ENCODE data around the gene PUSL1. TPM values are rescaled to one million over a fixed set of nuclear protein-coding genes. Genes with fewer than 3 reads are reported as not detected.

Gene PUSL1
- total and polyA plus RNA-seq, 2 donors (not counting 3 experiments of a cell fraction or from before 2014, with no cell fraction given): 18.8 to 27.3 TPM

GRCh38 chr1:1294250-1294890, 14.0 kb upstream of the PUSL1 start:
- H3K27me3 ChIP-seq (ENCODE audit: control insufficient read depth in 2 of 2, insufficient read depth in 2 of 2, low read length in 2 of 2): no peaks in the 10 kb centered on the region
- no peaks in the 10 kb centered on the region for H3K4me1 ChIP-seq (ENCODE audit: control insufficient read depth, extremely low read depth, insufficient read depth, low read length)
- TF ChIP-seq POLR2AphosphoS5 (IDR thresholded peaks at IDR 0.05; ENCODE audit: insufficient read depth, low read depth, low read length): no peak
- no peak for TF ChIP-seq POLR2A (IDR thresholded peaks at IDR 0.05; ENCODE audit: low read depth, low read length)
- no peak for TF ChIP-seq JUN (IDR thresholded peaks at IDR 0.05; ENCODE audit: borderline replicate concordance, insufficient read depth, insufficient read length, low read depth)
- no peaks in the 10 kb centered on the region for H3K9me1 ChIP-seq (replicated peaks; ENCODE audit: control insufficient read depth, extremely low read depth, insufficient read depth, low read length)
- H3K9me3 ChIP-seq (replicated peaks; ENCODE audit: control insufficient read depth, insufficient read depth, low read length): no peaks in the 10 kb centered on the region
- POLR2A ChIA-PET: no interaction called here
- FAIRE-seq (no peak), DNase-seq (ENCODE audit: low read depth, low spot score) (no peak)
- no peak overlapping the region for H3K4me3 ChIP-seq (replicated peaks in 1 of 3; ENCODE audit: insufficient read depth in 1 of 3, low read depth in 1 of 3, low read length in 3 of 3)
- no peak overlapping the region for H3K27ac ChIP-seq (ENCODE audit: insufficient read depth, low read depth, low read length)
- H3K79me2 ChIP-seq (ENCODE audit: control insufficient read depth, insufficient read depth, low read length): no peaks in the 10 kb centered on the region
- H3K9ac ChIP-seq (replicated peaks; ENCODE audit: extremely low read depth, insufficient read depth, low read length): no peak overlapping the region
- H2AFZ ChIP-seq (ENCODE audit: low read depth, low read length): no peak overlapping the region
- H3K36me3 ChIP-seq (ENCODE audit: control insufficient read depth in 2 of 2, extremely low read depth in 1 of 2, insufficient read depth in 2 of 2, low read length in 2 of 2): no peaks in the 10 kb centered on the region
- CTCF ChIA-PET: interaction anchor here (5.5 kb wide), 1 partner anchor 174 kb away, joined by 286 read pairs; no protein-coding TSS in a partner anchor
- no TSS peak for BruUV-seq (replicated peaks)
- H3K4me2 ChIP-seq (ENCODE audit: insufficient read depth, low read length): no peak overlapping the region
- dilution Hi-C loops (cut with MboI; ENCODE audit: extremely low pct_ligation_motif_present, low sequenced_read_pairs): no loop called here
- H4K20me1 ChIP-seq (replicated peaks; ENCODE audit: control insufficient read depth, extremely low read depth, insufficient read depth, low read length): no peaks in the 10 kb centered on the region
- intact Hi-C loops (cut with micrococcal nuclease): no loop called here

- intact Hi-C loops (cut with micrococcal nuclease): no loop called here
- H3K4me3 ChIP-seq (replicated peaks in 1 of 3; ENCODE audit: insufficient read depth in 1 of 3, low read depth in 1 of 3, low read length in 3 of 3): no peak overlapping the region
- no peak for TF ChIP-seq GATA2 (IDR thresholded peaks at IDR 0.05; ENCODE audit: insufficient read depth, insufficient read length, low read depth, low read length)
- no peak for TF ChIP-seq FOS (IDR thresholded peaks at IDR 0.05; ENCODE audit: borderline replicate concordance, insufficient read depth, low read length)
- H3K4me2 ChIP-seq (ENCODE audit: insufficient read depth, low read length): no peak overlapping the region
- H4K20me1 ChIP-seq (replicated peaks; ENCODE audit: control insufficient read depth, extremely low read depth, insufficient read depth, low read length): no peaks in the 10 kb centered on the region
- H2AFZ ChIP-seq (ENCODE audit: low read depth, low read length): no peak overlapping the region
- CTCF ChIA-PET: interaction anchor here (5.5 kb wide), 1 partner anchor 175 kb away, joined by 286 read pairs; no protein-coding TSS in a partner anchor
- no peak overlapping the region for H3K27ac ChIP-seq (ENCODE audit: insufficient read depth, low read depth, low read length)
- H3K9ac ChIP-seq (replicated peaks; ENCODE audit: extremely low read depth, insufficient read depth, low read length): no peak overlapping the region
- H3K79me2 ChIP-seq (ENCODE audit: control insufficient read depth, insufficient read depth, low read length): no peaks in the 10 kb centered on the region
- H3K9me1 ChIP-seq (replicated peaks; ENCODE audit: control insufficient read depth, extremely low read depth, insufficient read depth, low read length): no peaks in the 10 kb centered on the region
- no peaks in the 10 kb centered on the region for H3K4me1 ChIP-seq (ENCODE audit: control insufficient read depth, extremely low read depth, insufficient read depth, low read length)
- H3K36me3 ChIP-seq (ENCODE audit: control insufficient read depth in 2 of 2, extremely low read depth in 1 of 2, insufficient read depth in 2 of 2, low read length in 2 of 2): no peaks in the 10 kb centered on the region
- H3K27me3 ChIP-seq (ENCODE audit: control insufficient read depth in 2 of 2, insufficient read depth in 2 of 2, low read length in 2 of 2): no peaks in the 10 kb centered on the region
- FAIRE-seq (no peak), DNase-seq (ENCODE audit: low read depth, low spot score) (no peak)
- no peaks in the 10 kb centered on the region for H3K9me3 ChIP-seq (replicated peaks; ENCODE audit: control insufficient read depth, insufficient read depth, low read length)
- dilution Hi-C loops (cut with MboI; ENCODE audit: extremely low pct_ligation_motif_present, low sequenced_read_pairs): no loop called here
- BruUV-seq (replicated peaks): no TSS peak
- POLR2A ChIA-PET: no interaction called here
These were observed 13.1 kb upstream of the PUSL1 start for GRCh38 chr1:1295154-1295923.
